ENCODE measurements around the gene PLXNC1.

DNA sequence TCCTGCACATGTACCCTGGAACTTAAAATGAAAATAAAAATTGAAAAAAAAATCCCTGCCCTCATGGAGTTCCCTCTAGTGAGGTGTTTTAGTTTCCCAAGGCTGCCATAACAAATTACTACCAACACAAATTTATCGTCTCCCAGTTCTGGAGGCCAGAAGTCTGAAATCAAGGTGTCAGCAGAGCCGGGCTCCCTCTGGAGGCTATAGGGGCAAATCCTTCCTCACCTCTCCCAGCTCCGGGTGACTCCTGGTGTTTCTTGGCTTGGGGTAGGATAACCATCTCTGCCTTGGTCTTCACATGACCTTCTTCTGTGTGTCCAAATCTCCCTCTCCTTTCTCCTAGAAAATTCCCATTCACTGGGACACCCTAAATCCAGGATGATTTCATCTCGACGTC is 50.1 kb downstream of the PLXNC1 start:
- TF ChIP-seq, protein P1, sequence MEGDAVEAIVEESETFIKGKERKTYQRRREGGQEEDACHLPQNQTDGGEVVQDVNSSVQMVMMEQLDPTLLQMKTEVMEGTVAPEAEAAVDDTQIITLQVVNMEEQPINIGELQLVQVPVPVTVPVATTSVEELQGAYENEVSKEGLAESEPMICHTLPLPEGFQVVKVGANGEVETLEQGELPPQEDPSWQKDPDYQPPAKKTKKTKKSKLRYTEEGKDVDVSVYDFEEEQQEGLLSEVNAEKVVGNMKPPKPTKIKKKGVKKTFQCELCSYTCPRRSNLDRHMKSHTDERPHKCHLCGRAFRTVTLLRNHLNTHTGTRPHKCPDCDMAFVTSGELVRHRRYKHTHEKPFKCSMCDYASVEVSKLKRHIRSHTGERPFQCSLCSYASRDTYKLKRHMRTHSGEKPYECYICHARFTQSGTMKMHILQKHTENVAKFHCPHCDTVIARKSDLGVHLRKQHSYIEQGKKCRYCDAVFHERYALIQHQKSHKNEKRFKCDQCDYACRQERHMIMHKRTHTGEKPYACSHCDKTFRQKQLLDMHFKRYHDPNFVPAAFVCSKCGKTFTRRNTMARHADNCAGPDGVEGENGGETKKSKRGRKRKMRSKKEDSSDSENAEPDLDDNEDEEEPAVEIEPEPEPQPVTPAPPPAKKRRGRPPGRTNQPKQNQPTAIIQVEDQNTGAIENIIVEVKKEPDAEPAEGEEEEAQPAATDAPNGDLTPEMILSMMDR (conservative IDR thresholded peaks at IDR 0.05; ENCODE audit: low read depth, low read length): no peak
- no peak for TF ChIP-seq EZH2 (IDR thresholded peaks at IDR 0.05; ENCODE audit: borderline replicate concordance, low read depth, low read length, poor library complexity, severe bottlenecking)
